HepG2 (cell line): Measurements from ENCODE around the gene PALM. TPM values are rescaled to one million over a fixed set of nuclear protein-coding genes. Genes with fewer than 3 reads are reported as not detected.

ENCODE experiments used
- AHDC1 ChIP-seq: sonication (generic); formaldehyde crosslinking; IDR thresholded peaks from 2 replicates; pipeline ENCODE4 v1.5.1; 2020; ENCODE audit warnings: mild to moderate bottlenecking, missing genetic modification reagents, borderline replicate concordance
- ASH2L ChIP-seq: fragments of 300-600, 200-600 bp; sonication (generic); IDR thresholded peaks from 2 replicates; pipeline ENCODE4 v1.7.0; 2017; ENCODE audit warnings: low read depth, mild to moderate bottlenecking, moderate library complexity, mixed read lengths, low read length; ENCODE audit not compliant: insufficient read length
- CEBPG ChIP-seq: IDR thresholded peaks from 2 replicates; pipeline ENCODE4 v1.6.1; 2016
- FOSL2 ChIP-seq: sonication (generic); formaldehyde crosslinking; IDR thresholded peaks from 2 replicates; pipeline ENCODE4 v1.4.0; 2020; ENCODE audit warnings: missing genetic modification reagents
- FOXK2 ChIP-seq: fragments of 450-650 bp; IDR thresholded peaks from 2 replicates; pipeline ENCODE4 v1.6.1; 2016
- IKZF1 ChIP-seq: fragments of 450-650 bp; IDR thresholded peaks from 2 replicates; pipeline ENCODE4 v1.7.1; 2016
- KDM1A ChIP-seq: IDR thresholded peaks from 2 replicates; pipeline ENCODE4 v1.6.1; 2016; ENCODE audit warnings: missing compliant biosample characterization
- MIER2 ChIP-seq: IDR thresholded peaks from 2 replicates; pipeline ENCODE4 v1.6.1; 2016; ENCODE audit warnings: missing biosample characterization, missing genetic modification reagents
- PATZ1 ChIP-seq: sonication (generic); formaldehyde crosslinking; IDR thresholded peaks from 2 replicates; pipeline ENCODE4 v1.4.0; 2020; ENCODE audit warnings: missing genetic modification reagents
- RBFOX2 ChIP-seq: fragments of 200-400 bp; formaldehyde crosslinking; IDR thresholded peaks from 2 replicates; pipeline ENCODE4 v1.6.1; 2017; ENCODE audit warnings: low read depth, mild to moderate bottlenecking, low read length
- SALL2 ChIP-seq: sonication (generic); formaldehyde crosslinking; IDR thresholded peaks from 2 replicates; pipeline ENCODE4 v1.8.1; 2023; ENCODE audit warnings: mild to moderate bottlenecking, missing genetic modification reagents, inconsistent platforms
- TMF1 ChIP-seq: sonication (generic); formaldehyde crosslinking; IDR thresholded peaks from 2 replicates; pipeline ENCODE4 v1.8.1; 2022; ENCODE audit warnings: low read depth, missing genetic modification reagents
- ZFP90 ChIP-seq: sonication (generic); formaldehyde crosslinking; IDR thresholded peaks from 2 replicates; pipeline ENCODE4 v1.8.0; 2022; ENCODE audit warnings: missing genetic modification reagents, mild to moderate bottlenecking, inconsistent platforms, borderline replicate concordance
- ZNF790 ChIP-seq: sonication (generic); formaldehyde crosslinking; IDR thresholded peaks from 2 replicates; pipeline ENCODE4 v1.8.0; 2022; ENCODE audit warnings: missing genetic modification reagents, mild to moderate bottlenecking, borderline replicate concordance
- polyA plus RNA-seq, 8 experiments: library from polyadenylated mRNA; depleted of rRNA in 3 of 8; stranded (reverse) in 7 of 8; unstranded in 1 of 8; fragments of >200 nt; fragmentation: Illumina TruSeq in 4 of 8; extraction: Trizol in 4 of 8; gene quantifications; 2 replicates each; pipeline versions ENCODE4 v1.2.1 to v1.2.3, GENCODE V29; 2011 to 2016; ENCODE audit warnings: low read depth in 4 of 8, missing spikeins in 1 of 8, mixed read lengths in 1 of 8; ENCODE audit not compliant: insufficient read depth in 1 of 8
- total RNA-seq, 5 experiments: library from RNA; depleted of rRNA; stranded (reverse); fragments of >200 nt; fragmentation: Illumina TruSeq; extraction: Trizol; gene quantifications; 2 replicates each; pipeline ENCODE4 v1.2.3, GENCODE V29; 2016; ENCODE audit warnings: low read depth in 1 of 5
- TF ChIP-seq, protein P1 (sequence below): sonication (generic); formaldehyde crosslinking; IDR thresholded peaks from 2 replicates; pipeline ENCODE4 v1.5.1; 2020; ENCODE audit warnings: mild to moderate bottlenecking, moderate library complexity, missing genetic modification reagents
- TF ChIP-seq, protein P2 (sequence below): sonication (generic); formaldehyde crosslinking; conservative IDR thresholded peaks from 2 replicates; pipeline ENCODE4 v1.4.0; 2020; ENCODE audit warnings: missing genetic modification reagents
- TF ChIP-seq, protein P3 (sequence below): sonication (generic); formaldehyde crosslinking; IDR thresholded peaks from 2 replicates; pipeline ENCODE4 v1.4.0; 2020; ENCODE audit warnings: mild to moderate bottlenecking, missing genetic modification reagents
- TF ChIP-seq, protein P4 (sequence below): sonication (generic); IDR thresholded peaks from 2 replicates; pipeline ENCODE4 v1.6.1; 2016; ENCODE audit warnings: low read depth, borderline replicate concordance

Gene PALM
- total and polyA plus RNA-seq, 2 of the 13 experiments (the other 11 are each of a cell fraction or from before 2014, with no cell fraction given) = 4.0 to 9.7 TPM

DNA sequence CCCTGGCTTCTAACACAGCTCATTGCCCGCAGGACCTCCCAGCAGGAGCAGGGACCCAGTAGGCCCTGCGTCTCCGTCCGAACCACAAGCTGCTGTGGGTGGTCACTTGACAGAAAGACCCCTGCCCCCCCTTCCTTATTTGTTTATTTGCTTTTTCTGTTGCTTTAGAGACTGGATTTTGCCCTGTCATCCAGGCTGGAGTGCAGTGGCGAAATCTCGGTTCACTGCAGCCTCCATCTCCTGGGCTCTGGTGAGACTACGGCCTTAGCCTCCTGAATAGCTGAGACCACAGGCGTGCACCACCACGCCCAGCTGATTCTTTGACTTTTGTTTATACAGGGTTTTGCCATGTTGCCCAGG is 80.9 kb downstream of the PALM start (continued):
- TF ChIP-seq, protein P1, sequence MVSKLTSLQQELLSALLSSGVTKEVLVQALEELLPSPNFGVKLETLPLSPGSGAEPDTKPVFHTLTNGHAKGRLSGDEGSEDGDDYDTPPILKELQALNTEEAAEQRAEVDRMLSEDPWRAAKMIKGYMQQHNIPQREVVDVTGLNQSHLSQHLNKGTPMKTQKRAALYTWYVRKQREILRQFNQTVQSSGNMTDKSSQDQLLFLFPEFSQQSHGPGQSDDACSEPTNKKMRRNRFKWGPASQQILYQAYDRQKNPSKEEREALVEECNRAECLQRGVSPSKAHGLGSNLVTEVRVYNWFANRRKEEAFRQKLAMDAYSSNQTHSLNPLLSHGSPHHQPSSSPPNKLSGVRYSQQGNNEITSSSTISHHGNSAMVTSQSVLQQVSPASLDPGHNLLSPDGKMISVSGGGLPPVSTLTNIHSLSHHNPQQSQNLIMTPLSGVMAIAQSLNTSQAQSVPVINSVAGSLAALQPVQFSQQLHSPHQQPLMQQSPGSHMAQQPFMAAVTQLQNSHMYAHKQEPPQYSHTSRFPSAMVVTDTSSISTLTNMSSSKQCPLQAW (CRISPR knock-in tag) = 0 out of 2 replicates have a peak, but pooled peaks have one; percentile 33
- TF ChIP-seq FOXK2 = no peak
- no peak for TF ChIP-seq IKZF1
- no peak for TF ChIP-seq TMF1 (CRISPR knock-in tag)
- peak; percentile 10; the same call in 1 of the 2 replicates for TF ChIP-seq FOSL2 (CRISPR knock-in tag)
- peak; percentile 32; the same call in 1 of the 2 replicates for TF ChIP-seq CEBPG (CRISPR knock-in tag)
- no peak for TF ChIP-seq MIER2 (CRISPR knock-in tag)
- TF ChIP-seq, protein P2, sequence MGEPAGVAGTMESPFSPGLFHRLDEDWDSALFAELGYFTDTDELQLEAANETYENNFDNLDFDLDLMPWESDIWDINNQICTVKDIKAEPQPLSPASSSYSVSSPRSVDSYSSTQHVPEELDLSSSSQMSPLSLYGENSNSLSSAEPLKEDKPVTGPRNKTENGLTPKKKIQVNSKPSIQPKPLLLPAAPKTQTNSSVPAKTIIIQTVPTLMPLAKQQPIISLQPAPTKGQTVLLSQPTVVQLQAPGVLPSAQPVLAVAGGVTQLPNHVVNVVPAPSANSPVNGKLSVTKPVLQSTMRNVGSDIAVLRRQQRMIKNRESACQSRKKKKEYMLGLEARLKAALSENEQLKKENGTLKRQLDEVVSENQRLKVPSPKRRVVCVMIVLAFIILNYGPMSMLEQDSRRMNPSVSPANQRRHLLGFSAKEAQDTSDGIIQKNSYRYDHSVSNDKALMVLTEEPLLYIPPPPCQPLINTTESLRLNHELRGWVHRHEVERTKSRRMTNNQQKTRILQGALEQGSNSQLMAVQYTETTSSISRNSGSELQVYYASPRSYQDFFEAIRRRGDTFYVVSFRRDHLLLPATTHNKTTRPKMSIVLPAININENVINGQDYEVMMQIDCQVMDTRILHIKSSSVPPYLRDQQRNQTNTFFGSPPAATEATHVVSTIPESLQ (CRISPR knock-in tag) = no peak
- TF ChIP-seq, protein P3, sequence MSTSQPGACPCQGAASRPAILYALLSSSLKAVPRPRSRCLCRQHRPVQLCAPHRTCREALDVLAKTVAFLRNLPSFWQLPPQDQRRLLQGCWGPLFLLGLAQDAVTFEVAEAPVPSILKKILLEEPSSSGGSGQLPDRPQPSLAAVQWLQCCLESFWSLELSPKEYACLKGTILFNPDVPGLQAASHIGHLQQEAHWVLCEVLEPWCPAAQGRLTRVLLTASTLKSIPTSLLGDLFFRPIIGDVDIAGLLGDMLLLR (CRISPR knock-in tag) = no peak
- no peak for TF ChIP-seq ZNF790 (CRISPR knock-in tag)
- TF ChIP-seq PATZ1 (CRISPR knock-in tag) = peak; percentile 84
- no peak for TF ChIP-seq RBFOX2
- TF ChIP-seq AHDC1 (CRISPR knock-in tag) = peak; percentile 22; the same call in 1 of the 2 replicates
- TF ChIP-seq, protein P4, sequence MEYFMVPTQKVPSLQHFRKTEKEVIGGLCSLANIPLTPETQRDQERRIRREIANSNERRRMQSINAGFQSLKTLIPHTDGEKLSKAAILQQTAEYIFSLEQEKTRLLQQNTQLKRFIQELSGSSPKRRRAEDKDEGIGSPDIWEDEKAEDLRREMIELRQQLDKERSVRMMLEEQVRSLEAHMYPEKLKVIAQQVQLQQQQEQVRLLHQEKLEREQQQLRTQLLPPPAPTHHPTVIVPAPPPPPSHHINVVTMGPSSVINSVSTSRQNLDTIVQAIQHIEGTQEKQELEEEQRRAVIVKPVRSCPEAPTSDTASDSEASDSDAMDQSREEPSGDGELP = peak; percentile 77
- TF ChIP-seq ASH2L = no peak
- peak; percentile 71 for TF ChIP-seq ZFP90 (CRISPR knock-in tag)
- TF ChIP-seq KDM1A (CRISPR knock-in tag) = peak; percentile 76
- 0 out of 2 replicates have a peak, but pooled peaks have one; percentile 34 for TF ChIP-seq SALL2 (CRISPR knock-in tag)
